ENCODE data around the gene LRRC27.
"Not testable (repeated sequence)": the region's sequence is repeated elsewhere in the genome, so short reads cannot be mapped to it uniquely, and the experiment has no call there.

DNA sequence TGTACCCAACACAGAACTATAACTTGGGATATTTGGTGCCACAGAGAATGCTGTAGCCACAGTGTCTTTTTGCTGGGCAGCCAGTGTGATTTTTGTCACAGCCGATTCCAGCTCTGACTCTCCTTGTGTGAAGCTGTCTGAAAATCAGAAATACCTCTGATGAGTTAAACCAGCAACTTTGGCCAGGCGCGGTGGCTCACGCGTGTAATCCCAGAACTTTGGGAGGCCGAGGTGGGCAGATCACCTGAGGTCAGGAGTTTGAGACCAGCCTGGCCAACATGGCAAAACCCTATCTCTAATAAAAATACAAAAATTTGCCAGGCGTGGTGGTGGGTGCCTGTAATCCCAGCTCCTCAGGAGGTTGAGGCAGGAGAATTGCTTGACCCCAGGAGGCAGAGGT is 5.9 kb downstream of the LRRC27 start:
- TF ChIP-seq, protein P1, sequence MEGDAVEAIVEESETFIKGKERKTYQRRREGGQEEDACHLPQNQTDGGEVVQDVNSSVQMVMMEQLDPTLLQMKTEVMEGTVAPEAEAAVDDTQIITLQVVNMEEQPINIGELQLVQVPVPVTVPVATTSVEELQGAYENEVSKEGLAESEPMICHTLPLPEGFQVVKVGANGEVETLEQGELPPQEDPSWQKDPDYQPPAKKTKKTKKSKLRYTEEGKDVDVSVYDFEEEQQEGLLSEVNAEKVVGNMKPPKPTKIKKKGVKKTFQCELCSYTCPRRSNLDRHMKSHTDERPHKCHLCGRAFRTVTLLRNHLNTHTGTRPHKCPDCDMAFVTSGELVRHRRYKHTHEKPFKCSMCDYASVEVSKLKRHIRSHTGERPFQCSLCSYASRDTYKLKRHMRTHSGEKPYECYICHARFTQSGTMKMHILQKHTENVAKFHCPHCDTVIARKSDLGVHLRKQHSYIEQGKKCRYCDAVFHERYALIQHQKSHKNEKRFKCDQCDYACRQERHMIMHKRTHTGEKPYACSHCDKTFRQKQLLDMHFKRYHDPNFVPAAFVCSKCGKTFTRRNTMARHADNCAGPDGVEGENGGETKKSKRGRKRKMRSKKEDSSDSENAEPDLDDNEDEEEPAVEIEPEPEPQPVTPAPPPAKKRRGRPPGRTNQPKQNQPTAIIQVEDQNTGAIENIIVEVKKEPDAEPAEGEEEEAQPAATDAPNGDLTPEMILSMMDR (conservative IDR thresholded peaks at IDR 0.05; ENCODE audit: low read length) = not testable (repeated sequence)
- TF ChIP-seq EZH2phosphoT487 (IDR thresholded peaks at IDR 0.05; ENCODE audit: borderline replicate concordance, low read depth, low read length) = not testable (repeated sequence)
